NCI-H526 treated with DMSO at 0.1 percent for 48 hours (cell line): ENCODE measurements around the gene UBR1.
"Not testable (repeated sequence)": the region's sequence is repeated elsewhere in the genome, so short reads cannot be mapped to it uniquely, and the experiment has no call there.

ENCODE experiments used
- DNase-seq: peaks from one replicate; lab custom pipeline; 2025; lab: John Stamatoyannopoulos, UW

UBR1 gene

DNA sequence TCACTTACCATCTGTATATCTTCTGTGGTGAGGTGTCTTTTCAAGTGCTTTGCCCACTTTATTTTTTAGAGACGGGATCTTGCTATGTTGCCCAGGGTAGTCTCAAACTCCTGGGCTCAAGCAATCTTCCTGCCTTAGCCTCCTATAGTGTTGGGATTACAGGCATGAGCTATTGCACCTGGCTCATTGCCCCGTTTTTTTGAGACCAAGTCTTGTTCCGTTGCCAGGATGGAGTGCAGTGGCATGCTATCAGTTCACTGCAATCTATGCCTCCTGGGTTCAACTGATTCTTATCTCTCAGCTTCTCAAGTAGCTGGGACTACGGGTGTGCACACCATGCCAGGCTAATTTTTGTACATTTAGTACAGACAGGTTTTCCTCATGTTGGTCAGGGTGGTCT is 132.7 kb downstream of the UBR1 start:
- DNase-seq, result no peak

DNA sequence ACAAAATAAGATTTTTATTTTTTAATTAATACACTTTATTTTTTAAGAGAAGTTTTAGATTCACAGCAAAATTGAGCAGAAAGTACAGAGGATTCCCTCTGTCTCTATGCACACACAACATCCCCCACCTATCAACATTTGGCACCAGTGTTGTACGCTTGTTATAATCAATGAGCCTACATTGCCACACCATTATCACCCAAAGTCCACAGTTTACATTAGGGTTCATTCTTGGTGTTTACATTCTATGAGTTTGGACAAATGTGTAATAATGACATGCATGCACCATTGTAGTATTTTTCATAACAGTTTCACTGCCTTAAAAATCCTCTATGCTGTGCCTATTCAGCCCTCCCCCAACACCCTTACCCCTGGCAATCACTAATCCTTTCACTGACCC is 134.0 kb downstream of the UBR1 start:
- no peak for DNase-seq

DNA sequence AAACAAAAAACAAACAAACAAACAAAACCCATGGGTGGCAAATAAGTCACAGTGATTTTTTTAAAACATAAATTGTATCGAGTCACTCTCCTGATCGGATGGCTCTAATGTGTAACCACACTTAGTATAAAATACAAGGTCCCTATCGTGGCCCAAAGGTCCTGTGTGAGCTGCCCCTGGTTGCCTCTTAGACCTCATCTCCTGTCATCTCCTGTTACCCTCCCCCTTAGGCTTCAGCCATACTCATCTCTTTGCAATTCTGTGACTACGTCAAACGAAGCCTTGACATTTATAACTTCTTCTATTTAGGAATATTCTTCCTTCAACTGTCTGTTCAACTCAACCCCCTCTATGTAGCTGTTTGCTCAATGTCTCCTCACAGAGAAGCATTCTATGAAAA is 141.4 kb downstream of the UBR1 start:
- no peak for DNase-seq

DNA sequence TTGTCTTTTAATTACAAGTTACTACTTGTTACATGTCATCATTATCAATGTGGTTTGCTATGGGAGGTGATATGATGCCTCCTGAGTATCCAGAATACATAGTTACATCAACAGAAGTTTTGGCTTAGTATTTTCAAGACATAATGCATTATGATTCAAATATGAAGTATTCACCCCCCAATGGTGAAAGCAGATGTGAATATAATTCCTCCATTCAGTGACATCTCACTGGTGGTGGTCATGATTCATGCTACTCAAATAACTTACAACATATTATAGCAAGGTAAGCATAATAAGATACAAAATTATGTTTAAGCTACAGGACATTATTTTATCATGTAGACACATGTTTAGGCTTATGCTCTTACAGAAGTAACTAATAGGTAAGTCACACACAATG is 150.3 kb downstream of the UBR1 start:
- no peak for DNase-seq

DNA sequence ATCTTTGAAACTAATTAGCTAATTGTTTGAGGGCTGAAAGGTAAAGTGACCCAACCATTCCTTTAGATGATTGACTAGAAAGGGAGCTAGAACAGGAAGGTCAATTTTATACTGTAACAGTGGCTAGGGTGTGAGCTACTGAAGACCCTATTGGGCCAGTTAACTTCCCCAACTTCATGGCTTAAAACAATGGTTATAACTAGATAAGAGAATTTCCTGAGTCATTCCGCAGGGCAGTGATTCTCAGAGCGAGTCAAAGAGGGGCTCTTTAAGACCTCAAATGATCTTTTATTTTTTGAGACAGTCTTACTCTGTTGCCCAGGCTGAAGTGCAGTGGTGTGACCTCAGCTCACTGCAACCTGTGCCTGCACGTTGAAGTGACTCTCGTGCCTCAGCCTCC is 151.5 kb downstream of the UBR1 start:
- no peak for DNase-seq

DNA sequence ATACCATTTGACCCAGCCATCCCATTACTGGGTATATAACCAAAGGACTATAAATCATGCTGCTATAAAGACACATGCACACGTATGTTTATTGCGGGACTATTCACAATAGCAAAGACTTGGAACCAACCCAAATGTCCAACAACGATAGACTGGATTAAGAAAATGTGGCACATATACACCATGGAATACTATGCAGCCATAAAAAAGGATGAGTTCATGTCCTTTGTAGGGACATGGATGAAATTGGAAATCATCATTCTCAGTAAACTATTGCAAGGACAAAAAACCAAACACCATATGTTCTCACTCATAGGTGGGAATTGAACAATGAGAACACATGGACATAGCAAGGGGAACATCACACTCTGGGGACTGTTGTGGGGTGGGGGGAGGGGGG is 156.9 kb downstream of the UBR1 start:
- DNase-seq, result not testable (repeated sequence)

DNA sequence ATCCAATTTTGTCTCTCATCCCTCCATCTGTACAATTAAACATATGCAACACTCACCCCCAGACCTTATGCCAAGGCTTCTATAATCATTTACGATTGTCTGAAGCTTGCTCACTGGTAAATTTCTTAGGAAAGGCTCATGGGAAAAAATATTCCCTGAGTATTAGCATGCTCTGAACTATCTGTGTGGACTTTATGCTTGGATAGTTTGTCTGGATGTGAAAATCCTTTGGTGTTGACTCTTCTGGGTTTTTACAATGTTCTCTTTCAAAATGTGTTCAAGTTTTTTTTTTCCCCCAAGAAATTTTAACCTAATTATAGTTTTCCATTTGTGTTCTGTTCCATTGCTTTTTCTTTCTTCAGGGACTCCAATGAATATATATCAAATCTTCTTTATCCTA is 165.3 kb downstream of the UBR1 start:
- DNase-seq, result no peak

DNA sequence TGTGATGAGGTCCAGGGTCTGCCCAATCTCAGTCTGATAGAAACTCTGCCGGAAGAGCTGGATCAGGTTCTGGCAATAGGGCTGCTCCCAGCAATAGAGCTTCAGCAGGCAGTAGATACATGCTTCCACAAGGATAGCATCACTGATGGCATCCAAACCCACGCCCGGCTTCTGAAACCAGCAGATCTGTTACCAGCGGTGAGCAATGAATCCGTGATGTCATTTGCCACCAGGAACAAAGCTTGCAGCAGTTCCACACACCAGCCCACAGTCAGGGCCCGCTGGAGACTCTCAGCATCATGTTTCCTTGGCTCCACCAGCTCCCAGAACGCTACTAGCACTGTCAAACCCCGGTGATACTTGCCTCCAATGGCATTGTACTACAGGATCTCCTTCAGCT is 166.0 kb downstream of the UBR1 start:
- no peak for DNase-seq

DNA sequence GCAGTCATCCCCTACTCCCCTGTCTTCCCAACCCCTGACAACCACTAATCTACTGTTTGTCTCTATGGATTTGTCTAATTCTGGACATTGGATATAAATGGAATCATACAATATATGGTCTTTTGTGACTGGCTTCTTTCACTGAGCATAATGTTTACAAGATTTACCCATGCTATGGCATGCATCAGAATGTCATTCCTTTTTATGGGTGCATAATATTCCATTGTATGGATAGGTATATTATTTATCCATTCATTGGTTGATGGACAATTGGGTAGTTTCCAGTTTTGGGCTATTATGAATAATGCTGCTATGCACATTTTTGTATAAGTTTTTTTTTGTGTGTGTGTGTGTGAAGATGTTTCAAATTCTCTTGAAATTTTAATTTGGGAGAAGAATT is 168.7 kb downstream of the UBR1 start:
- DNase-seq, result no peak

DNA sequence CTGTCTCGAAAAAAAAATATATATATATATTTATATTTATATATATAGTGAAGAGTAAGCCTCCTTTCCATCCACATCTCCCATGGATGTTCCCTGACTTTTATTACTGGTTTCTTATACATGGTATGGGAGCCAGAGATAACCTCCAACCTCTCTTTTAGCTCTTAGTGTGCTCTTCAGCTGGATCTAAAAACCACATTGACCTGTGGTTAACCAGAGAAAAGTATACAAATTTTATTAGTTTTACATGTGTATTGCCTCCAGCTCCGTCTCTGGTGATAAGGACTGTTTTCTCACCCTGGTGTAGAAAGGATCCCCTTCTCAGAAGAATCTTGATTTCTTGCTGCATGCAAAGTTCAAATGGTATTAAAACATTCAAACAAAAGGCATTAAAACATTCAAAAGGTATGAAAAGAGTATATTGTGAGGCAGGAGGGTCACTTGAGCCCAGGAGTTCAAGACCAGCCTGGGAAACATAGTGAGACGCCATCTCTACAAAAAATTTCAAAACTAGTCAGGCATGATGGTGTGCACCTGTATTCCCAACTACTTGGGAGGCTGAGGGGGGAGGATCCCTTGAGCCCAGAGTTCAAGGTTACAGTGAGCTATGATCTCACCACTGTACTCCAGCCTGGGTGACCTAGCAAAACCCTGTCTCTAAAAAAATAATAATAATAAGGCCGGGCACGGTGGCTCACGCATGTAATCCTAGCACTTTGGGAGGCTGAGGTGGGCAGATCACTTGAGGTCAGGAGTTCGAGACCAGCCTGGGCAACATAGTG is 171.8 kb downstream of the UBR1 start:
- DNase-seq, result no peak

DNA sequence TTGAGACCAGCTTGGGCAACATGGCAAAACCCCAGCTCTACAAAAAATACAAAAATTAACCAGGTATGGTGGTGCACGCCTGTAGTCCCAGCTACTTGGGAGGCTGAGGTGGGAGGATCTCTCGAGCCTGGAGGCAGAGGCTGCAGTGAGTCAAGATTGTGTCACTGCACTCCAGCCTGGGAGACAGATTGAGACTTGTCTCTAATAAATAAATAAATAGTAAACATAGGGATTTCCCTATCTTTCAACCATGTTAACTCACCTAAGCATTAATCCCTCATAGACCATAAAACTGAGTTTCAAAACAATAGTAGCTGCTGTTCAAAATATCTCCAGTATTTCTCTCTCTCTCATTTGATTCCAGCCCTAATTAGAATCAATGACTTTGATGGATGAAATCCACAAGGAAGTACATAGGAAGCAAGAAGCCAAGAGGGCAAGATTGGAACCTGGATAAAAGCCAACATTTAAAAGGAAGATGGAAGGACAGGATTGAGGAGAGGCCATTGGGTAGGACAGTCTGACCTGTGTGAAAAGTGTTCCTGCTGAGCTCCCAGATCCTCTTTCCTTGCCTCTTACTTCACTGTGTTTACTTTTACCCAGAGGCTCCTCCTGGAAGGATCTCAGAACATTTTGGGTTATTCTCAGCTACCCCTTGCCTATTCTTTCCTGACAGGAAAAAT is 172.9 kb downstream of the UBR1 start:
- no peak for DNase-seq

DNA sequence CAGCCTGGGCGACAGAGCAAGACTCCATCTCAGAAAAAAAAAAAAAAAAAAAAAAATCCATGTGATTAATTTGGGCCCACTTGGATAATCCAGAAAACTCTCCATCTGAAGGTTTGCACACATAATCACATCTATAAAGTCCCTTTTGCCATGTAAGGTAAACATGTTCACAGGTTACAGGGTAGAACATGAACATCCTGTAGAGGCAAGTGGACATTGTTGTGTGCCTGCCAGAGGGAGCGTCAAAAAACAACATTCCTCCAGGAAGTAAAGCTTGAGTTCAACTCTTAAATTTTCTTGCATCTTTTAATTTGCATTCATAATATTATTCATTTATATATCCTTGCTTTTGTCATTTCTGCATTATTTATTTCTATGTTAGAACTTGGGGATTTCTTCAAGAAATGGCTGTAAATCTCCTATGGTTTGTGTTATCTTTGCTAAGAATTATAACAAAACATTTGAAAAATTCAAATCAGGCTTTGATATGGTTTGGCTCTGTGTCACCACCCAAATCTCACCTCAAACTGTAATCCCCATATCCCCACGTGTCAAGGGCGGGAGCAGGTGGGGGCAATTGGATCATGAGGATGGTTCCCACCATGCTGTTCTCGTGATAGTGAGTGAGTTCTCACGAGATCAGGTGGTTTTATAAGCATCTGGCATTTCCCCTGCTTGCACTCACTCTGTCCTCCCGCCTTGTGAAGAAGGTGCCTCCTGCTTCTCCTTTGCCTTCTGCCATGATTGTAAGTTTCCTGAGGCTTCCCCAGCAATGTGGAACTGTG is 173.9 kb downstream of the UBR1 start:
- no peak for DNase-seq

DNA sequence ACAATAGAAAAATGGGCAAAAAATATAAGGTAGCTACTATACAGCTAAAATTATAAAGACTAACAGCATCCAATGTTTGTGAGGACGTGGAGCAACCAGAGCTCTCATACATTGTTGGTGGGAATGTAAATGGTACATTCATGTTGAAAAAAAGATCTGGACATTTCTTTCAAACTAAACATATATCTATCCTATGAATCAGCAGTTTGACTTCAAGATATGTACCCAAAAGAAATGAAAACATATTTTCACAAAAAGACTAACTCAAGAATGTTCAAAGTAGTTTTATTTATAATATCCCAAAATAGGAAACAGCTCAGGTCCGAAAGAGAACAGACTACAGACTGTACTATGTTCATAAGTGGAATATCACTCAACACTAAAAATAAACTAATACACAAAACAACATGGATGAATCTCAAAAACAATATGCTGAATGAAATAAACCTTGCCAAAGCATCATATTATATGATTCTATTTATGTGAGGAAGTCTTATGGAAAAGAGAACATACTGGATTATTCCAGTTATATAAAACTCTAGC is 176.5 kb downstream of the UBR1 start:
- DNase-seq, result no peak

DNA sequence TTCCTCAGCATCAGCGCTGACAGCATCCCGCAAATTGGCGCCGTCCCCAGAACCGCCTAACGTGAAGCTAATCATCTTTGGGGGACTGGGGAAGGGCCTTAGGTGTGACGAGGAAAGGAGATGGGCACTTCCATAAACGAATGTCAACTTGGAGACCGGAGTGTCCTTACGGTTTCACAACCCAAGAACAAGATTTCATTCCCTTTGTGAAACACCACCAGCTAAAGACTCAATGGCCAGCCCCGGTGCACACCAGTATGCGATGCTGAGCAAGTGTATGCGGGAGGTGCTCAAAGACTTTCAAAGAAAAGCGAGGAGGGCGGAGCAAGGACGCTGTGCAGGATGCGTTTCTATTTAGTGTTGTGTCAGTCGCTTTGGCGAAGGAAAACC is 184.5 kb downstream of the UBR1 start:
- DNase-seq, result no peak

DNA sequence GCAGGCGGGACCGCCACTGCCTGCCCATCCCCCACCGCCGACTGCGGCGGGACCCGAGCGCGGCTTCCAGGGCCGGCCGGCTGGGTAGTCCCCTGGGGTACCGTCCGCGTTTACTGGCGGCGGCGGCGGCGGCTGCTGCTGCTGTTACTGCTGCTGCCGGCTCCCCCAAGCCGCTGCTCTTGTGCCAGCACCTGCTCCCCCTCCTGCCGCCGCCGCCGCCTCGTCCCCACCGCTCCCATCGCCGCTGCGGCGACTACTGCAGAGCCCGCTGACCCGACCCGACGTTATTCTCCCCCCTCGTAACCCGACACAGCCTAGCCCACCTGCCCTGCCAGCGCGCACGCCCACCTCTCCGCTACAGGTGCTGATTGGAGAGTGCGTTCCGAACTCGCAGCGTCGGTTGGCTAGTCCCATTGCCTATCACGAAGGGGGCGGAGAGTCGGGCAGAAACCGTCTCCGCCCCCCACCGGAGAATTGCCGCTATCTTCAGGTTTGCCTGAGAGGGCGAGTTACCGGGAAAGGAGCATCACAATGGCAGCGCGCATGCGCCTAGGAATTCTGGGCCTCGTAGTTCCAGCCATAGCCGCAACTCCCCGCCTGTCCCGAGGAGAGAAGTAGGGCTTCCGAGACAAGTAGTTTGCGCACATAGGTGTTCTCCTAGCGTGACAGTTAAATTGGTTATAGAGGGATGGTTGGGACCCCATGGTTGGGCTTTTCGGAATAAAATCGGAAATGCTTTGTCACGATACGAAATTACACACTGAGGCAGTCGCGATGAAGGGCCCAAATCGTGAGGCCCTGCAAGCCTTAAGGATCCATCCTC is 185.1 kb downstream of the UBR1 start, which contains the start of gene TTBK2:
TTBK2 (minus strand) TSS at position 260 of the 823 bp plus-strand sequence. CDS start 42,161 bp downstream, outside the sequence.
- DNase-seq, result peak; percentile 98

DNA sequence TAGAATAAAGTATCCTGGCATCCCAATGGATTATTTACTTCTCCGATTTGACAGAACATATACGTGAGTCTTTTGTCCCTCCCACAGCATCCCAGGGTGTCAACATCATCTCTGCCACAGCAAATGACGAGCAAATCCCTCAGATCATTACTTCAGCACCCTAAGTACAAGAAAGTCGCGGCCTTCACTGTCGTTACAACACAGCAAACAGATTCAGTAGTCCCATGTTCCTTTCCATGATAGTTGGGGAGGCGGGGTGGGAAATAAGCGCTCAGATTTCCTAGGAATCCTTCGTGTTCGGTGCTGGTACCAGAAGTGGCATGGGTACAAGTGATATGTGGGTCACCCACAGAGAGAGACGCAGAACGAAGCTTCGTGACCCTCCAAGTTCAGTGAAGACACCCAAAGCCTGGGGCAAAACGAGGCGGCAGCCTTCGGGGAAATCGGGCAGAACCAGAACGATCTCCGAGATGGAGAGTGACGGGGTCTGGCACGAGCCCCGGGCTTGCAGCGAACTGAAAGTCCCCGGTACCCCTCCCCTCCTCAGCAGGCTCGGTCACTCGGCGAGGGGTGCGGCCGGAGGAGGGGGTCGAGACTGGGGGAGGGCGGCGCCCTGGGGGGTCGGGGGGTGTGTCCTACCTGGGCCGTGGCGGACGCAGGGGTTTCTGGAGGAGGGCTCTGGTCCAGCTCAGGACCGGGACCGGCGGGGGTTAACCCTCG is 185.9 kb downstream of the UBR1 start:
- DNase-seq, result peak; percentile 28

DNA sequence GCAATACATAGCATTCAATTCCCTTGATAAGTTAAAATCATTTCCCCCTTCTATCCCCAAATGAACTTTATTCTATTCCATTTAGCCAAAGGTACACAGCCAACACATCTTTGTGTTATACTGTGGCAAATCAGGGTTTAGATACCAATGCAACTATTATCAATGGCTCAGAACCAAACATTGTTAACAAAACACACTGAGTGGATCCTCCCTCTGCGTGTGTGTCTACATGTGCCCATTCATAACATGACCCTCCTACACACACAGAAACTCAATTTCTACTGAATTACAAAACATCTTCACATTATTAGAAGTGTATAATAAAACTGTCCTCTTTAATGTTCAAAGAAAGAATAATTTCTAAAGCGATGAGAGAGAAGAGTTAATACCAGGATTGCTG is 186.5 kb downstream of the UBR1 start:
- peak; percentile 18 for DNase-seq

DNA sequence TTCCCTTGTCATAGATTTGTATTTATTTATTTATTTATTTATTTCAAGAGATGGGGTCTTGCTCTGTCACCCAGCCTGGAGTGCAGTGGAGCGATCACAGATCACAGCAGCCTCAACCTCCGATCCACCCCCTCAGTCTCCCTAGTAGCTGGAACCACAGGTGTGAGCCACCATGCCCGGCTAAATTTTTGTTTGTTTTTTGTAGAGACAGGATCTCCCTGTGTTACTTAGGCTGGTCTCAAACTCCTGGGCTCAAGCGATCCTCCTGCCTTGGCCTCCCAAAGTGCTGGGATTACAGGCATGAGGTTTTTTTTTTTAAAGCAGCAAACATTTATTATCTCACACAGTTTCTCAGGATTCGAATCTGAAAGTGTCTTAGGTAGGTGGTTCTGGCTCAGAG is 187.8 kb downstream of the UBR1 start:
- no peak for DNase-seq

DNA sequence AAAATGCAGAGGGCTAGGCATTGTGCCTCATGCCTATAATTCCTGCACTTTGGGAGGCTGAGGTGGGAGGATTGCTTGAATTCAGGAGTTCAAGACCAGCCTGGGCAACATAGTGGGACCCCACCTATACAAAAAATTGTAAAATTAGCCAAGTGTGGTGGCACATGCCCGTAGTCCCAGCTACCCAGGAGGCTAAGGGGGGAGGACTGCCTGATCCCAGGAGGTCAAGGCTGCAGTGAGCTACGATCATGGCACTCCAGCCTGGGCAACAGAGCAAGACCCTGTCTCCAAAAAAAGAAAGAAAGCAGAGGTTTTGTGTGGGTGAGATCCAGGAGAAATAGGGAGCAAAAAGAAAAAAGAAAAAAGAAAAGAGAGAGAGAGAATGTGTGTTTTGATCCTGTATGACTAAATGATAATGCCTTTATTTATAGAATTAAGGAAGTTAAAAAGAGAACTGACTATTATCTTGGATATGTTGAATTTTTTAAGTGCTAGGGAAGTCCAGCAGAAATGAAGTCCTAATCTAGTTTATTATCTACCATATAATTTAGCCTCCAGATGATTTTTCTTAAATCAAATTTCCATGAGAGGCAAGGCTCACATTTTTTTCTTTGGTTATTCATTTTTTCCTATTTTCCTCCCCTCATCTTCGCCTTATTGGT is 190.1 kb downstream of the UBR1 start:
- no peak for DNase-seq

DNA sequence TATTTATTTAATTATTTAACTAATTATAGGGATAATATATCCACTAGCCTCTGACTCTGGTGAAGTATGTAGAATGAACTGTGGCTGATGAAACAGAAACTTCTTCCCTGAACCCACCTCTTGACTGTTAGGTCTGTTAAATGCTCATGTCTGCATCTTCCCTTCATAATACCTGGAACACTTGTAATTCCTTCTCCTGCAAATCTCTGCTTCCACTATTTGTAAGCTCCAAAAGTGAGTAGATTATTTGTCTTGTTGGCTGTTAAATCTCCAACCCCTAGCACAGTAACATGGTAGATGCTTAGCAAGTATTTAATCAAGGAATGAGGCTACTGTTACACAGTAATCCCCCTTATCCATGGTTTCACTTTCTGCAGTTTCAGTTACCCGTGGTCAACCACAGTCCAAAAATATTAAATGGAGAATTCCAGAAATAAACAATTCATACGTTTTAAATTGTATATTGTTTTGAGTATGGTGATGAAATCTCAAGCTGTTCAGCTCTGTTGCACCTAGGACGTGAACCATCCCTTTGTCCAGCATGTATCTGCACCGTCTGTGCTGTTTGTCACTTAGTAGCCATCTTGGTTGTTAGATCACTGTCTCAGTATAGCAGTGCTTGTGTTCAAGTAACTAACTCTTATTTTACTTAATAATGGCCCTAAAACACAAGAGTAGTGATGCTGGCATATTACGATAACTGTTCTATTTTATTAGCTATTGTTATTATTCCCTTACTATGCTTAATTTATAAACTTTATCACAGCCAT is 190.9 kb downstream of the UBR1 start:
- no peak for DNase-seq
